Measurements from ENCODE around the gene ZNF283.
"Not testable (repeated sequence)": the region's sequence is repeated elsewhere in the genome, so short reads cannot be mapped to it uniquely, and the experiment has no call there.

The ZNF283 gene

GRCh38 chr19:43858174-43858573 lies 31.1 kb downstream of the ZNF283 start:
- no peak overlapping the region for H3K4me3 ChIP-seq (ENCODE audit: low read depth, low read length)
- TF ChIP-seq CTCF (IDR thresholded peaks at IDR 0.05; ENCODE audit: borderline replicate concordance, insufficient read depth, low read depth, low read length): no peak

GRCh38 chr19:43866923-43867322 lies 39.8 kb downstream of the ZNF283 start:
- H3K4me3 ChIP-seq (ENCODE audit: low read depth, low read length): not testable (repeated sequence)

- no peak overlapping the region for H3K4me3 ChIP-seq (ENCODE audit: low read depth, low read length)
- no peak for TF ChIP-seq CTCF (IDR thresholded peaks at IDR 0.05; ENCODE audit: borderline replicate concordance, insufficient read depth, low read depth, low read length)
Measured at GRCh38 chr19:43872547-43873336, 45.6 kb downstream of the ZNF283 start.

- no peak for TF ChIP-seq CTCF (IDR thresholded peaks at IDR 0.05; ENCODE audit: borderline replicate concordance, insufficient read depth, low read depth, low read length)
- H3K4me3 ChIP-seq (ENCODE audit: low read depth, low read length): no peak overlapping the region
Measured at GRCh38 chr19:43880483-43880882, 53.4 kb downstream of the ZNF283 start.

GRCh38 chr19:43883864-43884263 lies 56.7 kb downstream of the ZNF283 start, which contains the start of gene ZNF404:
Gene ZNF404, minus strand, starts transcription at chr19:43883964.
- H3K4me3 ChIP-seq (ENCODE audit: low read depth, low read length): no peak within 1 kb of the TSS
- no peak for TF ChIP-seq CTCF (IDR thresholded peaks at IDR 0.05; ENCODE audit: borderline replicate concordance, insufficient read depth, low read depth, low read length)

GRCh38 chr19:43895727-43896308 lies 68.7 kb downstream of the ZNF283 start:
- H3K4me3 ChIP-seq (ENCODE audit: low read depth, low read length): no peak overlapping the region
- no peak for TF ChIP-seq CTCF (IDR thresholded peaks at IDR 0.05; ENCODE audit: borderline replicate concordance, insufficient read depth, low read depth, low read length)

Data from GM12875 (cell line).